ENCODE results near the gene ENKUR. TPM values are rescaled to one million over a fixed set of nuclear protein-coding genes. Genes with fewer than 3 reads are reported as not detected.

ENKUR gene
- total RNA-seq, 1 experiment from 2014 or later: 0.17 TPM

- H3K27ac ChIP-seq (ENCODE audit: low read depth, low read length, poor library complexity, severe bottlenecking): no peak overlapping the region
- no peak for TF ChIP-seq CTCF (conservative IDR thresholded peaks at IDR 0.05; ENCODE audit: low read depth, low read length)
- no peak for TF ChIP-seq EZH2 (IDR thresholded peaks at IDR 0.05; ENCODE audit: borderline replicate concordance, low read depth, low read length, poor library complexity, severe bottlenecking)
- no peaks in the 10 kb centered on the region for H3K36me3 ChIP-seq (ENCODE audit: insufficient read depth, low read length, poor library complexity, severe bottlenecking)
- H3K27me3 ChIP-seq (replicated peaks; ENCODE audit: insufficient read depth, low read depth, low read length, poor library complexity): no peaks in the 10 kb centered on the region
- DNase-seq (ENCODE audit: low spot score): no peak
- H3K4me1 ChIP-seq (ENCODE audit: insufficient read depth, low read length, poor library complexity, severe bottlenecking): no peaks in the 10 kb centered on the region
- BruUV-seq (replicated peaks): no TSS peak
- intact Hi-C loops (cut with micrococcal nuclease; ENCODE audit: unreplicated experiment): no loop called here
- ChIA-PET POLR2A (ENCODE audit: low non-redundant PET) (no interaction called here), CTCF (no interaction called here)
- no peak overlapping the region for H3K4me3 ChIP-seq (ENCODE audit: low read depth, low read length, poor library complexity, severe bottlenecking)
- H3K9me3 ChIP-seq (ENCODE audit: low read depth, low read length, poor library complexity, severe bottlenecking): no peaks in the 10 kb centered on the region
These were observed 33.4 kb downstream of the ENKUR start for GRCh38 chr10:24982319-24983112.

GRCh38 chr10:24981161-24981710 lies 34.7 kb downstream of the ENKUR start:
- H3K36me3 ChIP-seq (ENCODE audit: insufficient read depth, low read length, poor library complexity, severe bottlenecking): no peaks in the 10 kb centered on the region
- no peaks in the 10 kb centered on the region for H3K9me3 ChIP-seq (ENCODE audit: low read depth, low read length, poor library complexity, severe bottlenecking)
- no peak overlapping the region for H3K4me3 ChIP-seq (ENCODE audit: low read depth, low read length, poor library complexity, severe bottlenecking)
- TF ChIP-seq CTCF (conservative IDR thresholded peaks at IDR 0.05; ENCODE audit: low read depth, low read length) (no peak), EZH2 (IDR thresholded peaks at IDR 0.05; ENCODE audit: borderline replicate concordance, low read depth, low read length, poor library complexity, severe bottlenecking) (no peak)
- DNase-seq (ENCODE audit: low spot score): no peak
- ChIA-PET CTCF (no interaction called here), POLR2A (ENCODE audit: low non-redundant PET) (no interaction called here)
- H3K27ac ChIP-seq (ENCODE audit: low read depth, low read length, poor library complexity, severe bottlenecking): no peak overlapping the region
- H3K4me1 ChIP-seq (ENCODE audit: insufficient read depth, low read length, poor library complexity, severe bottlenecking): no peaks in the 10 kb centered on the region
- BruUV-seq (replicated peaks): no TSS peak
- no peaks in the 10 kb centered on the region for H3K27me3 ChIP-seq (replicated peaks; ENCODE audit: insufficient read depth, low read depth, low read length, poor library complexity)
- intact Hi-C loops (cut with micrococcal nuclease; ENCODE audit: unreplicated experiment): no loop called here

GRCh38 chr10:24979685-24980084 lies 36.3 kb downstream of the ENKUR start:
- no peak for DNase-seq (ENCODE audit: low spot score)
- CTCF ChIA-PET: interaction anchor here (0.6 kb wide), 1 partner anchor 47 kb away, joined by 3 read pairs; no protein-coding TSS in a partner anchor
- Histone ChIP-seq H3K9me3 (ENCODE audit: low read depth, low read length, poor library complexity, severe bottlenecking) (no peaks in the 10 kb centered on the region), H3K36me3 (ENCODE audit: insufficient read depth, low read length, poor library complexity, severe bottlenecking) (no peaks in the 10 kb centered on the region), H3K27me3 (replicated peaks; ENCODE audit: insufficient read depth, low read depth, low read length, poor library complexity) (no peaks in the 10 kb centered on the region), H3K4me1 (ENCODE audit: insufficient read depth, low read length, poor library complexity, severe bottlenecking) (no peaks in the 10 kb centered on the region), H3K27ac (ENCODE audit: low read depth, low read length, poor library complexity, severe bottlenecking) (no peak overlapping the region), H3K4me3 (ENCODE audit: low read depth, low read length, poor library complexity, severe bottlenecking) (no peak overlapping the region)
- BruUV-seq (replicated peaks): no TSS peak
- intact Hi-C loops (cut with micrococcal nuclease; ENCODE audit: unreplicated experiment): no loop called here
- POLR2A ChIA-PET (ENCODE audit: low non-redundant PET): no interaction called here
- TF ChIP-seq EZH2 (IDR thresholded peaks at IDR 0.05; ENCODE audit: borderline replicate concordance, low read depth, low read length, poor library complexity, severe bottlenecking): no peak

Measured in A673 (cell line).